GDM1 (cell line): ENCODE results near the gene TAS2R1.
"Not testable (repeated sequence)": the region's sequence is repeated elsewhere in the genome, so short reads cannot be mapped to it uniquely, and the experiment has no call there.

Source experiments
- DNase-seq: peaks from one replicate; lab custom pipeline; 2025; lab: John Stamatoyannopoulos, UW

TAS2R1 gene

GRCh38 chr5:9622971-9623421 lies 7.2 kb downstream of the TAS2R1 start:
- no peak for DNase-seq

GRCh38 chr5:9621379-9621903 lies 8.7 kb downstream of the TAS2R1 start:
- no peak for DNase-seq

DNA sequence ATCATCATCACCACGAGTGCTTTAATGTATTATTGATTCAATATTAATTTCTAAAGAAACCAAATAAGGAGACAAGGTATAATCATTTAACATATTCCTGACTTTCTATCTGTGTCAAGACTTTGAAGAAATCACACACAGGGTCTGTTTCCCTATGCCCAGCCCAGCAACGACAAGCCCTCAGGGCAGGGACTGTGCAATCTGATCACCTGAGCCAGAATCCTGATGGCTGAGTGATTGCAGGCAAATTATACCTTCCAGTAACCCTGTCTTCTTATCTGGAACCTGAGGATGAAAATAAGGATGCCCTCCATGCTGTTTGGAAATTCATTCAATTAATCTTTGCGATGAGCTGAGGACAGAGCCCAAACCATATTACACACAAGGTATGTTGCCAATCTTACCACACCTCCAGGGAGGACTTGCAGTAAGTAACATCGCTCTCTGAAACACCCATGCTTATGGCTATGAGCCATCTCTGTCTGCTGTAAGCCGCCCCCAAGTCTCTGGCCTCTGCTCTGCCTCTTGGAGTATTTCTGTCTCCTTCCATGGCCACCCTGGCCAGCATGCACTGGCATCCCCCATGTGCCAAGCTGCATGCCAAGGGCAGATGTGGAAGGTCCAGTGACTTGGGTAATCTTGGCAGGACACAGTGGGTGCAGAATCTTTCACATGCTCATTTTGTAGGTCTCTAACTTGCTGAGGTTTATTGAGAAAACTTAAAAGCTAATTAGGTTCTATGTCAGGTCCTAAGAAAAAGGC lies 10.6 kb downstream of the TAS2R1 start:
- DNase-seq, result no peak

DNA sequence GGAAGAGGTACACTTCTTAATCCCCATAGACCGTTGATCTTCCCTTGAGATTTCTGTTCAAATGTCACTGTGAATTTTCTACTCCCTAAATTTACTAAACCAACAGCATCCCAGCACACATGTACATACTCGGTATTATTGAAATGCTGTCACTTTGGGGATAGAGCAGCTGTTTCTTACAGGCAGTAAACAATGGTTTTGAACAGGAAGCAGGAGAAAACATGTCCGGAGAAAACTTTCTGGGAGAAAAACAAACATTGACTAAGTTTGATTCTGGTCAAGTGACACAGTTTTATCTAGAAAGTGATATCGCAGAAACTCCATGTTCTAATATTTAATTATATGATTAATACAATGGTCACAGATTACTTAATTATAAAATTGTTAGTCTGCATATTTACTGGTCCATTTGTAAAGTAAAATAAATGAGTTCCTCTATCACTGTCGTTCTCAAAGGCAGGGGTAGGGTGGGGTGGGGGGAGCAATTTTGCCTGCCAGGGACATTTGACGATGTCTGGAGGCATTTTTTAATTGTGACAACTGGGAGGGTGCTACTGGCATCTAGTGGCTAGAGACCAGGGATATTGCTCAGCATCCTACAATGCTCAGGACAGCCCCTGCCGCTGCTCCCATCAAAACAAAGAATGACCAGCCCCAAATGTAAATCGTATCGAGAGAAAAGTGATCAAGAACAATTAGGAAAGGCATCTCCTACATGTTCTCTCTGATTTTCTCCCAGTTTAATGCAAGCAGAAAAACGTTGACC lies 12.2 kb downstream of the TAS2R1 start:
- no peak for DNase-seq

DNA sequence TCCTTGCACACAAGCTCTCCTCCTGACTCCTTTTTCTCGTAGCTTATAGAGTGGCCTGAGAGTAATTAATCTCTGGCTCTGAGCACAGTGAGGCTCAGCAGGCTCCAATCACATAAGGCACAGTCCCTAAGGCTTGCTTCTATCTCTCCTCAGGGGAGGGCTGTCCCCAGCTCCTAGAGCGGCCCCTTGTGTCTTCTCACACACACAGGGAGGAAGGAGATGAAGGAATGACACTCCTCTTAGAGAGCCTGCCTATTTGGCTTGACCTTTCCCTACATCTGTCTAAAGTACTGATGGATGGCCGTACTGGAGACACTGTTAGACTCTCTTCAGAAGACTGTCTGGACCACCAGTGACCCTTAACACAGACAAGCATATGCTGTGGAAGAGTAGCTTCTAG lies 12.9 kb downstream of the TAS2R1 start:
- no peak for DNase-seq

DNA sequence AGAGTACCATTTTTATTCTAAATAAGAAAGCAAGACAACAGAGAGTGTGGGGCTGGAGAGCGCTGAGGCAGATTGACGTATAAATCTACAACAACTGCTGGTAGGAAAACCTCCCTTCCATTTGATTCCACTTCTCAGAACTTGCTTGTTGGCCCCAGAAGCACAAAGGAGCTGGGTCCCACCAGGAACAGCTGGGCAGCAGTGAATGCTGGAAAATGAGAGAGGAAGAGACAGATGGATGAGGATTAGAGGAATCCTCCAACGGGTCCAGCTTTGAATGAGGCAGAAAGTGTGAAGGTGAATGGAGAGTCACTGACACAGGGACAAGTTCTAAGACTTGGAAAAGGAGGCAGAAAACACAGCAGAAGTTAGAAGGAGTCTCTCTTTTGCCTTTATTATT lies 14.8 kb downstream of the TAS2R1 start:
- no peak for DNase-seq

- no peak for DNase-seq
Observed at GRCh38 chr5:9613360-9613759, 16.8 kb downstream of the TAS2R1 start.

DNA sequence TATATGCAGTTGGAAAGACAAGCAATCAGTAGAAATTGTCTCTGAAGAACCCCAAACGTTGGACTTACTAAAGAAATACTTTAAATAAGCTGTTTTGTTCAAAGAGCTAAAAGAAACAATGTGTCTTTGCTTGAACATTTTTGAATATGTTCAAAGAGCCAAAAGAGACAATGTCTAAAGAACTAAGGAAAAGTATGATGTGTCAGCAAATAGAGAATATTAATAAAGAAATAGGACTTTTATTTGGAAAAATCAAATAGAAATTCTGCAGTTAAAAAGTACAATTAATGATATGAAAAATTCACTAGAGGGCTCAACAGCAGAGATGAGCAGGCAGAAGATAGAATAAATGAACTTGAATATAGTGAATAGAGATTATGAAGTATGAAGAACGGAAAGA lies 19.2 kb downstream of the TAS2R1 start:
- no peak for DNase-seq

GRCh38 chr5:9610364-9610763 lies 19.8 kb downstream of the TAS2R1 start:
- DNase-seq, result no peak

GRCh38 chr5:9608093-9608492 lies 22.1 kb downstream of the TAS2R1 start:
- no peak for DNase-seq

- DNase-seq, result no peak
Observed at GRCh38 chr5:9605041-9605838, 24.9 kb downstream of the TAS2R1 start.

DNA sequence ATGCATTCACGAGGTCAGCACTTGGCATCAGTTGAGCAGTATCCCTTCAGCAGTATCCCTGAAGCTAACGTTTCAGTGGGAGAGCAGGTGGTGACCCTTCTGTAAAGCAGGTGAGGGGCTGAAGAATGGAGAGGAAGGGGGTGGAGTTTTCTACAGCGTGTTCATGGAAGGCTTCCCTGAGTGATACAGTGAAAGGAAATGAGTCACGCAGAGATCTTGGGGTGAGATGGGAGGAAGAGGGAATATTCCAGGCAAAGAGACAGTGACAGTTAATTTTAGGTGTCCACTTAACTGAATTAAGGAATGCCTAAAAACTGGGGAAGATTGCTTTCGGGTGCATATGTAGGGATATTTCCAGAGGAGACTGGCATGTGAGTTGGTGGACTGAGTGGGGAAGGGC lies 25.7 kb downstream of the TAS2R1 start:
- no peak for DNase-seq

GRCh38 chr5:9601055-9601739 lies 29.0 kb downstream of the TAS2R1 start:
- no peak for DNase-seq

- DNase-seq, result no peak
Observed at GRCh38 chr5:9599391-9599790, 30.8 kb downstream of the TAS2R1 start.

DNA sequence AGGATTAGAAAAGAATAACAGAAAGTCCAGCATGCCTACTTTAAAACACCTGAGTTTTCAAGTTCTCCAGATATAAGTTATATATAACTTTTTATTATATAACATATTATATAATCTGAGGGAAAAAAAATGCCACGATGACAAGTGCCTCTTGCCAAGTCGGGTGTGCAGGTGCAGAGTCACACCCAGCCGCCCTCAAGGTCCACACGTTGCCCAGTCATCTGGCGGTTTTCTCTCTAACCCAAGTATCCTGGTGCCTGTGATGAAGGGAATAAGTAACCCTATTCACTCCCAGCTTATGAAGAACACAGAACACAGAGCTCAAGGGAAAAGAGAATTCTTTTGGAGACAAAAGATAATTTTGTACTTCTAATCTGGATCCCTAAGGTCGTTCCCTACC lies 31.8 kb downstream of the TAS2R1 start:
- not testable (repeated sequence) for DNase-seq

- DNase-seq, result not testable (repeated sequence)
Observed at GRCh38 chr5:9597322-9597721, 32.8 kb downstream of the TAS2R1 start.

GRCh38 chr5:9596824-9597223 lies 33.3 kb downstream of the TAS2R1 start:
- no peak for DNase-seq

- DNase-seq, result no peak
Observed at GRCh38 chr5:9596171-9596780, 33.9 kb downstream of the TAS2R1 start.

DNA sequence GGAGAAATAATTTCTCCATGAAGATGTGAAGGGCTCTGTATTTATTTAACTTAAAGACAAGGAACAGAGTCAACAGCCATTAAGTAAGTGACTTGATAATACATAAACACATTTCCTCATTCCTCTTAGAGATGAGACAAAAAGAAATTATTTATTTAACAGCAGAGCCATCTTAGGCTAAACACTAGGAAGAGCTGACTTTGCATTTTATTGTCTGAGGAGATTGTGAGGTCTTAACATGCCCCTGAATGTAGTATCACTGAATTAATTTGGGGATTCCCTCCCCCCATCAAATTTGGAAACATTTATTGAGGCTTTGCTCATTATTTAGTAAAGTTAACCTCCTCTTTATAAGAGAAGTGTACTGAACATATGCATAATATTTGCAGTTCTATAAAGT lies 35.2 kb downstream of the TAS2R1 start:
- no peak for DNase-seq

- DNase-seq, result no peak
Observed at GRCh38 chr5:9589049-9589835, 40.9 kb downstream of the TAS2R1 start.

DNA sequence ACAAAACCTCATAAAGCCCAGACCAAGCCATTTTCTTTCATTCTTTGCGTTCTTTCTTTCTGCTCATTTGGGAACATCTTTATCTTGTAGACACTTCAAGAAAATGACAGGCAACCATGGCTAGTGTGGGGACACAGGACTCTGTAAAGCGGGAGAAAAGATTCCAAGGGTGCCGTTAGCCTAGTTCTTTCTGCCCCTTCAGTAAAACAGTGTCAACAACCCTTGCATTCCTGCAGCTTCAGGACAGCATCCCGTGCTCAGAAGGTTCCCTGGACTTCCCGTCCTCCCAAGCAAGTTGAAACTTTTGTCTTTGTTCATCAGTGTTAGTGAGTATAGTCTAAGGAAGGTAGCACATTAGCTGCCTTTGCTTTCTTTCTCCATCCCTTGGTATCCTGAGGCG lies 41.9 kb downstream of the TAS2R1 start:
- no peak for DNase-seq
